Cardiac muscle cell (in vitro differentiated cells and primary cell): ENCODE data around the gene OCIAD2. TPM values are rescaled to one million over a fixed set of nuclear protein-coding genes. Genes with fewer than 3 reads are reported as not detected.

ENCODE experiments used
- DNase-seq, 2 donors: peaks; one replicate each; pipeline versions ENCODE4 v3.0.0 to v3.0.0-alpha.2; 2010 to 2017; ENCODE audit warnings: low read depth in 1 of 2, low spot score in 1 of 2
- H3K27ac ChIP-seq: fragments of 200-600 bp; sonication (generic); 2 replicates; pipeline ENCODE4 v1.5.1; 2016
- H3K27me3 ChIP-seq: fragments of 200-600 bp; sonication (generic); 2 replicates; pipeline ENCODE4 v1.6.0; 2016; ENCODE audit warnings: control low read depth
- H3K36me3 ChIP-seq: fragments of 200-600 bp; sonication (generic); 2 replicates; pipeline ENCODE4 v1.5.1; 2016; ENCODE audit warnings: control low read depth
- H3K4me1 ChIP-seq: fragments of 200-600 bp; sonication (generic); 2 replicates; pipeline ENCODE4 v1.8.1; 2017; ENCODE audit warnings: low read depth, mild to moderate bottlenecking, mixed run types
- H3K4me3 ChIP-seq: fragments of 200-600 bp; sonication (generic); 2 replicates; pipeline ENCODE4 v1.5.1; 2016; ENCODE audit warnings: mild to moderate bottlenecking
- H3K9me3 ChIP-seq: fragments of 200-600 bp; sonication (generic); 2 replicates; pipeline ENCODE4 v1.5.1; 2017; ENCODE audit warnings: low read depth, mild to moderate bottlenecking, control low read depth
- CTCF ChIP-seq: IDR thresholded peaks from 2 replicates; pipeline ENCODE4 v1.5.1; 2012; ENCODE audit warnings: low read depth, mild to moderate bottlenecking, low read length
- polyA plus RNA-seq: library from polyadenylated mRNA; unstranded; fragments of >200 nt; fragmentation: Nextera tagmentation; extraction: Ambion mirVana; gene quantifications from 2 replicates; pipeline ENCODE4 v1.2.1, GENCODE V29; 2016
- total RNA-seq: library from RNA; depleted of rRNA; stranded (reverse); fragments of >200 nt; gene quantifications from 2 replicates; pipeline ENCODE4 v1.2.3, GENCODE V29; 2016

Gene OCIAD2
- total and polyA plus RNA-seq, 2 experiments from 2014 or later, result 14.5 to 88.0 TPM

- H3K27me3 ChIP-seq, result no peaks in the 10 kb centered on the region
- no peaks in the 10 kb centered on the region for H3K36me3 ChIP-seq
- no peak overlapping the region for H3K27ac ChIP-seq
- no peaks in the 10 kb centered on the region for H3K9me3 ChIP-seq
- H3K4me3 ChIP-seq, result no peak overlapping the region
- H3K4me1 ChIP-seq, result no peaks in the 10 kb centered on the region
- no peak for TF ChIP-seq CTCF
- no peak for DNase-seq
Measured at GRCh38 chr4:48907706-48908477, 1.3 kb upstream of the OCIAD2 start.

- Histone ChIP-seq H3K36me3 (no peaks in the 10 kb centered on the region), H3K27ac (no peak overlapping the region), H3K4me3 (no peak overlapping the region), H3K4me1 (no peaks in the 10 kb centered on the region), H3K9me3 (no peaks in the 10 kb centered on the region), H3K27me3 (no peaks in the 10 kb centered on the region)
- peak; percentile 17 for TF ChIP-seq CTCF
- peak in 1 of 2 donors; percentile 60 for DNase-seq
Measured at GRCh38 chr4:48905363-48906015, 1.1 kb downstream of the OCIAD2 start.

GRCh38 chr4:48904541-48905142 is 1.9 kb downstream of the OCIAD2 start:
- Histone ChIP-seq H3K36me3 (no peaks in the 10 kb centered on the region), H3K27ac (no peak overlapping the region), H3K27me3 (no peaks in the 10 kb centered on the region), H3K4me1 (no peaks in the 10 kb centered on the region), H3K9me3 (no peaks in the 10 kb centered on the region), H3K4me3 (no peak overlapping the region)
- DNase-seq, result no peak
- no peak for TF ChIP-seq CTCF

GRCh38 chr4:48904101-48904500 is 2.5 kb downstream of the OCIAD2 start:
- no peaks in the 10 kb centered on the region for H3K27me3 ChIP-seq
- TF ChIP-seq CTCF, result no peak
- DNase-seq, result no peak
- no peak overlapping the region for H3K27ac ChIP-seq
- no peaks in the 10 kb centered on the region for H3K4me1 ChIP-seq
- H3K9me3 ChIP-seq, result no peaks in the 10 kb centered on the region
- H3K4me3 ChIP-seq, result no peak overlapping the region
- no peaks in the 10 kb centered on the region for H3K36me3 ChIP-seq

GRCh38 chr4:48902266-48902665 is 4.3 kb downstream of the OCIAD2 start:
- Histone ChIP-seq H3K36me3 (no peaks in the 10 kb centered on the region), H3K4me3 (no peak overlapping the region), H3K4me1 (no peaks in the 10 kb centered on the region), H3K9me3 (no peaks in the 10 kb centered on the region), H3K27me3 (no peaks in the 10 kb centered on the region), H3K27ac (no peak overlapping the region)
- no peak for TF ChIP-seq CTCF
- peak in 1 of 2 donors; percentile 10 for DNase-seq
